HL-60 (cell line): ENCODE results near the gene TOR2A.

Experiments
- DNase-seq, 2 experiments: peaks; one replicate each; pipeline ENCODE4 v3.0.0-alpha.2; 2010 to 2020; ENCODE audit warnings: low read depth in 1 of 2, low spot score in 1 of 2
- H3K27ac ChIP-seq: fragments of 250-450 bp; sonication (Bioruptor Pico); replicated peaks from 2 replicates; pipeline ENCODE4 v1.5.1; 2020; ENCODE audit warnings: mild to moderate bottlenecking, moderate library complexity
- H3K27me3 ChIP-seq: fragments of 250-450 bp; sonication (Bioruptor Pico); 2 replicates; pipeline ENCODE4 v1.5.1; 2021; ENCODE audit warnings: mild to moderate bottlenecking, moderate library complexity; ENCODE audit not compliant: insufficient read depth, poor library complexity, severe bottlenecking
- H3K4me3 ChIP-seq: replicated peaks from 2 replicates; pipeline ENCODE4 v1.5.1; 2011; ENCODE audit warnings: mild to moderate bottlenecking, control low read depth, low read length; ENCODE audit not compliant: insufficient read depth
- CTCF ChIP-seq: IDR thresholded peaks from one replicate; pipeline ENCODE4 v1.5.1; 2011; ENCODE audit warnings: low read length, control low read depth, inconsistent platforms; ENCODE audit not compliant: insufficient read depth
- GABPA ChIP-seq: IDR thresholded peaks from 2 replicates; pipeline ENCODE4 v1.6.1; 2012; ENCODE audit warnings: low read depth
- POLR2AphosphoS5 ChIP-seq: IDR thresholded peaks from 2 replicates; pipeline ENCODE4 v1.6.1; 2012; ENCODE audit warnings: low read depth
- REST ChIP-seq: IDR thresholded peaks from 2 replicates; pipeline ENCODE4 v1.6.1; 2012; ENCODE audit warnings: low read depth; ENCODE audit not compliant: insufficient replicate concordance
- SPI1 ChIP-seq: IDR thresholded peaks from 2 replicates; pipeline ENCODE4 v1.6.1; 2012; ENCODE audit warnings: low read depth, mild to moderate bottlenecking, borderline replicate concordance

TOR2A gene

GRCh38 chr9:127714020-127714750 lies 20.9 kb downstream of the TOR2A start:
- Histone ChIP-seq H3K27me3 (no peaks in the 10 kb centered on the region), H3K4me3 (no peak overlapping the region), H3K27ac (no peak overlapping the region)
- TF ChIP-seq SPI1 = no peak
- TF ChIP-seq POLR2AphosphoS5 = no peak
- no peak for TF ChIP-seq REST
- no peak for TF ChIP-seq GABPA
- TF ChIP-seq CTCF = no peak
- DNase-seq = no peak

GRCh38 chr9:127712867-127713266 lies 22.2 kb downstream of the TOR2A start:
- H3K27ac ChIP-seq = no peak overlapping the region
- H3K4me3 ChIP-seq = no peak overlapping the region
- no peak for DNase-seq
- H3K27me3 ChIP-seq = no peaks in the 10 kb centered on the region
- TF ChIP-seq GABPA = no peak
- no peak for TF ChIP-seq SPI1
- TF ChIP-seq POLR2AphosphoS5 = no peak
- TF ChIP-seq REST = no peak
- no peak for TF ChIP-seq CTCF

GRCh38 chr9:127712371-127712770 lies 22.7 kb downstream of the TOR2A start:
- H3K27ac ChIP-seq = no peak overlapping the region
- no peaks in the 10 kb centered on the region for H3K27me3 ChIP-seq
- TF ChIP-seq GABPA (no peak), REST (no peak), CTCF (no peak), SPI1 (no peak), POLR2AphosphoS5 (no peak)
- no peak overlapping the region for H3K4me3 ChIP-seq
- no peak for DNase-seq
